ENCODE results near the gene SLC35C1. TPM values are rescaled to one million over a fixed set of nuclear protein-coding genes. Genes with fewer than 3 reads are reported as not detected.
"Not testable (repeated sequence)": the region's sequence is repeated elsewhere in the genome, so short reads cannot be mapped to it uniquely, and the experiment has no call there.

The SLC35C1 gene
- total RNA-seq, 2 donors from 2014 or later = 11.4 to 16.0 TPM

DNA sequence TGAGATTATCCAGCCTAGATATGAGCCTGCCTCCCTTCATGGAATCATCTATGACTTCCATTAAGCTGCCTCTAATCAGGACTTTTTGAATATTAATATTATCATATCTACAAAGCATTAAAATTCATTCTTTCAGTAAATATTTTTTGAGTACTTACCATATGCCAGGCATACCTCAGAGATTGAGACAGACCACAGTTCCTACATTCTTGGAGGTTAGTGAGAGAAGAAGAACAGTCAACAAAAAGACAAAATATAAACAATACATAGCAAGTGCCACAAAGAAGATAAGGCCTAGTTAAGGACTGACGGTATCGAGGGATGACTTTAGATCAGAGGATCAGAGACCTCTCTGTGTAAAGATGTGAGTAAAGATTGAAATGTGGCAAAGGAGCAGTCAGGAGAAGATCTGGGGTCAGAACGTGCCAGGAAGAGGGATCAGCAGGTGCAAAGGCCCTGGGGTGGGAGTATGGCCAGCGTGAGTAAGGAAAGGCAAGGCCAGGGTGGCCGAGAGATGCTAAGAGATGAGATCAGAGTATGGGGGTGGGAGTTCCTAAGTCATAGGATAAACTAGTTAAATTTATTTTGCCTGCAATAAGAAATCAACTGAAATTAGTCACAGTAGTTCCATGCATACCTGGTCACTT, 15.4 kb downstream of the SLC35C1 start:
- TF ChIP-seq, protein P1, sequence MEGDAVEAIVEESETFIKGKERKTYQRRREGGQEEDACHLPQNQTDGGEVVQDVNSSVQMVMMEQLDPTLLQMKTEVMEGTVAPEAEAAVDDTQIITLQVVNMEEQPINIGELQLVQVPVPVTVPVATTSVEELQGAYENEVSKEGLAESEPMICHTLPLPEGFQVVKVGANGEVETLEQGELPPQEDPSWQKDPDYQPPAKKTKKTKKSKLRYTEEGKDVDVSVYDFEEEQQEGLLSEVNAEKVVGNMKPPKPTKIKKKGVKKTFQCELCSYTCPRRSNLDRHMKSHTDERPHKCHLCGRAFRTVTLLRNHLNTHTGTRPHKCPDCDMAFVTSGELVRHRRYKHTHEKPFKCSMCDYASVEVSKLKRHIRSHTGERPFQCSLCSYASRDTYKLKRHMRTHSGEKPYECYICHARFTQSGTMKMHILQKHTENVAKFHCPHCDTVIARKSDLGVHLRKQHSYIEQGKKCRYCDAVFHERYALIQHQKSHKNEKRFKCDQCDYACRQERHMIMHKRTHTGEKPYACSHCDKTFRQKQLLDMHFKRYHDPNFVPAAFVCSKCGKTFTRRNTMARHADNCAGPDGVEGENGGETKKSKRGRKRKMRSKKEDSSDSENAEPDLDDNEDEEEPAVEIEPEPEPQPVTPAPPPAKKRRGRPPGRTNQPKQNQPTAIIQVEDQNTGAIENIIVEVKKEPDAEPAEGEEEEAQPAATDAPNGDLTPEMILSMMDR (conservative IDR thresholded peaks at IDR 0.05) = no peak
- Histone ChIP-seq H3K9ac (ENCODE audit: extremely low read depth, low read length, poor library complexity, severe bottlenecking) (no peak overlapping the region), H3K27ac (ENCODE audit: low read depth, low read length) (no peak overlapping the region), H3K4me3 (ENCODE audit: low read length) (no peak overlapping the region), H3K27me3 (ENCODE audit: control insufficient read depth, insufficient read depth, low read length, poor library complexity, severe bottlenecking) (no peaks in the 10 kb centered on the region), H3K36me3 (ENCODE audit: control insufficient read depth, insufficient read depth, low read length) (no peaks in the 10 kb centered on the region), H3K9me3 (ENCODE audit: control insufficient read depth, low read length) (no peaks in the 10 kb centered on the region), H3K4me1 (ENCODE audit: control insufficient read depth, insufficient read depth, low read length) (no peaks in the 10 kb centered on the region)
- no peak overlapping the region for H3K27ac Mint-ChIP-seq
- H3K9me3 Mint-ChIP-seq = no peaks in the 10 kb centered on the region
- 92 to 100% methylated on average over 3 to 5 of the region's 5 CpGs for WGBS, 2 experiments (ENCODE audit: insufficient coverage in 1 of 2, insufficient read length in 1 of 2)
- no peaks in the 10 kb centered on the region for H3K27me3 Mint-ChIP-seq (ENCODE audit: insufficient read depth)
- H3K4me1 Mint-ChIP-seq = peaks cover 3% of the 10 kb centered on the region
- DNase-seq = no peak
- no peaks in the 10 kb centered on the region for H3K36me3 Mint-ChIP-seq (ENCODE audit: low read depth)
- H3K4me3 Mint-ChIP-seq = no peak overlapping the region

- H3K4me1 Mint-ChIP-seq; H3K36me3 ChIP-seq (ENCODE audit: control insufficient read depth, insufficient read depth, low read length); DNase-seq; H3K27ac ChIP-seq (ENCODE audit: low read depth, low read length); H3K4me3 Mint-ChIP-seq; H3K27ac Mint-ChIP-seq; H3K4me3 ChIP-seq (ENCODE audit: low read length); H3K4me1 ChIP-seq (ENCODE audit: control insufficient read depth, insufficient read depth, low read length); H3K9ac ChIP-seq (ENCODE audit: extremely low read depth, low read length, poor library complexity, severe bottlenecking); H3K36me3 Mint-ChIP-seq (ENCODE audit: low read depth); H3K9me3 Mint-ChIP-seq; H3K9me3 ChIP-seq (ENCODE audit: control insufficient read depth, low read length): not testable (repeated sequence)
- H3K27me3 ChIP-seq (ENCODE audit: control insufficient read depth, insufficient read depth, low read length, poor library complexity, severe bottlenecking) = peaks cover 11% of the 10 kb centered on the region
- H3K27me3 Mint-ChIP-seq (ENCODE audit: insufficient read depth) = peaks cover 18% of the 10 kb centered on the region
- 52 to 58% methylated on average over 7 of the region's 7 CpGs for WGBS, 2 experiments (ENCODE audit: insufficient coverage in 1 of 2, insufficient read length in 1 of 2)
Measured at GRCh38 chr11:45826492-45826891, 21.5 kb downstream of the SLC35C1 start.

DNA sequence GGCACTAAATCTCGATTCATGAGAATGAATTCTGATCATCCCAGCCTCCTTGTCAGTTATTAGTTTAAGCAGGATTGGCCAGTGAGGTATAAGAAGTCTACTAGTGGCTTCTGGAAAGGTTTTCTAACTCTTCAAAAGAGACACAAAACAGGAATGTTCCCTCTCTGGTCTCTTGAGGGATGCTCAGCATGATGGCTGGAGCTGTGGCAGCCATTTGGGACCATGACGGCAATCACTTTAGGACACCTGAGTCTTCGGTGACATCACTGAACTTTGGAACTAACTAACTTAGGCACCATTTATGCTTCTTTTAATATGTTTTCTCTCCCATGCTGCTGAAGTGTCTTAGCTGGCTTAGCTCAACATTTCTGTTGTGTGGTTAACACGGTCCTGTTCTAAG, 22.2 kb downstream of the SLC35C1 start:
- WGBS, 2 experiments (ENCODE audit: insufficient coverage in 1 of 2, insufficient read length in 1 of 2) = 91 to 92% methylated on average over 4 of the region's 4 CpGs
- TF ChIP-seq, protein P1 (conservative IDR thresholded peaks at IDR 0.05) = no peak

GRCh38 chr11:45828996-45829395, 24.0 kb downstream of the SLC35C1 start:
- no peaks in the 10 kb centered on the region for H3K4me1 Mint-ChIP-seq
- 85 to 89% methylated on average over 4 of the region's 4 CpGs for WGBS, 2 experiments (ENCODE audit: insufficient coverage in 1 of 2, insufficient read length in 1 of 2)
- H3K36me3 ChIP-seq (ENCODE audit: control insufficient read depth, insufficient read depth, low read length) = no peaks in the 10 kb centered on the region

More for the DNA sequence above, 22.2 kb downstream of the SLC35C1 start:
- Mint-ChIP-seq H3K27ac (no peak overlapping the region), H3K4me3 (no peak overlapping the region), H3K4me1 (no peaks in the 10 kb centered on the region), H3K27me3 (ENCODE audit: insufficient read depth) (peaks cover 18% of the 10 kb centered on the region), H3K9me3 (peaks cover 4% of the 10 kb centered on the region), H3K36me3 (ENCODE audit: low read depth) (no peaks in the 10 kb centered on the region)
- Histone ChIP-seq H3K4me1 (ENCODE audit: control insufficient read depth, insufficient read depth, low read length) (no peaks in the 10 kb centered on the region), H3K27me3 (ENCODE audit: control insufficient read depth, insufficient read depth, low read length, poor library complexity, severe bottlenecking) (peaks cover 11% of the 10 kb centered on the region), H3K4me3 (ENCODE audit: low read length) (no peak overlapping the region), H3K36me3 (ENCODE audit: control insufficient read depth, insufficient read depth, low read length) (no peaks in the 10 kb centered on the region), H3K9ac (ENCODE audit: extremely low read depth, low read length, poor library complexity, severe bottlenecking) (no peak overlapping the region), H3K9me3 (ENCODE audit: control insufficient read depth, low read length) (no peaks in the 10 kb centered on the region), H3K27ac (ENCODE audit: low read depth, low read length) (no peak overlapping the region)
- no peak for DNase-seq

More at GRCh38 chr11:45828996-45829395, 24.0 kb downstream of the SLC35C1 start:
- no peaks in the 10 kb centered on the region for H3K9me3 ChIP-seq (ENCODE audit: control insufficient read depth, low read length)
- Mint-ChIP-seq H3K9me3 (peaks cover 4% of the 10 kb centered on the region), H3K4me3 (no peak overlapping the region), H3K27ac (no peak overlapping the region), H3K27me3 (ENCODE audit: insufficient read depth) (peaks cover 18% of the 10 kb centered on the region), H3K36me3 (ENCODE audit: low read depth) (no peaks in the 10 kb centered on the region)
- TF ChIP-seq, protein P1 (conservative IDR thresholded peaks at IDR 0.05) = no peak
- peaks cover 11% of the 10 kb centered on the region for H3K27me3 ChIP-seq (ENCODE audit: control insufficient read depth, insufficient read depth, low read length, poor library complexity, severe bottlenecking)
- no peak for DNase-seq
- H3K4me3 ChIP-seq (ENCODE audit: low read length) = no peak overlapping the region
- H3K27ac ChIP-seq (ENCODE audit: low read depth, low read length) = no peak overlapping the region
- no peaks in the 10 kb centered on the region for H3K4me1 ChIP-seq (ENCODE audit: control insufficient read depth, insufficient read depth, low read length)
- H3K9ac ChIP-seq (ENCODE audit: extremely low read depth, low read length, poor library complexity, severe bottlenecking) = no peak overlapping the region

All from endodermal cell (in vitro differentiated cells).